Body of pancreas (tissue), 4 donors: ENCODE measurements around the gene PDAP1. TPM values are rescaled to one million over a fixed set of nuclear protein-coding genes. Genes with fewer than 3 reads are reported as not detected.

Experiments used
- ATAC-seq: fragments of 150-250 bp; one replicate; pipeline ENCODE4 v1.9.1; 2016
- DNase-seq, 4 donors: peaks; one replicate each; pipeline ENCODE4 v3.0.0-alpha.2; 2019
- H3K27ac ChIP-seq, 4 donors: fragments of 200-600 bp; sonication (generic); 1 replicate in 3 of 4; 2 replicates in 1 of 4; pipeline versions ENCODE4 v1.5.1 to v1.6.1; 2016 to 2019; ENCODE audit warnings: mild to moderate bottlenecking in 1 of 4, mixed read lengths in 1 of 4, moderate library complexity in 1 of 4
- H3K27me3 ChIP-seq, 2 donors: fragments of 200-600 bp; sonication (generic); one replicate each; pipeline ENCODE4 v1.6.0; 2016; ENCODE audit warnings: mild to moderate bottlenecking in 1 of 2
- H3K36me3 ChIP-seq, 2 donors: fragments of 200-600 bp; sonication (generic); replicated peaks in 1 of 2; 2 replicates each; pipeline ENCODE4 v1.5.1; 2016; ENCODE audit warnings: low read depth in 2 of 2; ENCODE audit not compliant: insufficient read depth in 1 of 2
- H3K4me1 ChIP-seq: fragments of 200-600 bp; sonication (generic); one replicate; pipeline ENCODE4 v1.6.0; 2016
- H3K4me3 ChIP-seq, 2 donors: fragments of 200-600 bp; sonication (generic); 1 replicate in 1 of 2; 2 replicates in 1 of 2; pipeline ENCODE4 v1.5.1; 2016 to 2019
- H3K9me3 ChIP-seq, 3 donors: fragments of 200-600 bp; sonication (generic); 1 replicate in 2 of 3; 2 replicates in 1 of 3; pipeline ENCODE4 v1.5.1; 2016
- POLR2A ChIP-seq, 3 donors: fragments of 450-650 bp; IDR thresholded peaks; one replicate each; pipeline ENCODE4 v1.6.1; 2016; ENCODE audit warnings: antibody characterized with exemption in 3 of 3, mild to moderate bottlenecking in 2 of 3
- WGBS, 2 donors: methylation state at CpG; one replicate each; pipeline ENCODE4 v1.1.5; 2017; 5-methylcytosine and 5-hydroxymethylcytosine counted together
- intact Hi-C: fragments of 100-400 bp; cut with DNase I; formaldehyde crosslinking; loops from one replicate; pipeline ENCODE4 v1.15.1; 2023
- total RNA-seq, 2 donors: library from RNA; depleted of rRNA; stranded (reverse); fragments of >200 nt; gene quantifications; one replicate each; pipeline ENCODE4 v1.1.0, GENCODE V29; 2016
- TF ChIP-seq, protein P1 (sequence below), 7 experiments: fragments of 450-650 bp in 4 of 7; fragments of 200-600 bp in 3 of 7; sonication (generic) in 3 of 7; IDR thresholded peaks; one replicate each; pipeline ENCODE4 v1.5.1; 2016 to 2019; ENCODE audit warnings: antibody characterized with exemption in 7 of 7

The PDAP1 gene
- total RNA-seq, 2 donors from 2014 or later = 22.7 to 52.4 TPM

DNA sequence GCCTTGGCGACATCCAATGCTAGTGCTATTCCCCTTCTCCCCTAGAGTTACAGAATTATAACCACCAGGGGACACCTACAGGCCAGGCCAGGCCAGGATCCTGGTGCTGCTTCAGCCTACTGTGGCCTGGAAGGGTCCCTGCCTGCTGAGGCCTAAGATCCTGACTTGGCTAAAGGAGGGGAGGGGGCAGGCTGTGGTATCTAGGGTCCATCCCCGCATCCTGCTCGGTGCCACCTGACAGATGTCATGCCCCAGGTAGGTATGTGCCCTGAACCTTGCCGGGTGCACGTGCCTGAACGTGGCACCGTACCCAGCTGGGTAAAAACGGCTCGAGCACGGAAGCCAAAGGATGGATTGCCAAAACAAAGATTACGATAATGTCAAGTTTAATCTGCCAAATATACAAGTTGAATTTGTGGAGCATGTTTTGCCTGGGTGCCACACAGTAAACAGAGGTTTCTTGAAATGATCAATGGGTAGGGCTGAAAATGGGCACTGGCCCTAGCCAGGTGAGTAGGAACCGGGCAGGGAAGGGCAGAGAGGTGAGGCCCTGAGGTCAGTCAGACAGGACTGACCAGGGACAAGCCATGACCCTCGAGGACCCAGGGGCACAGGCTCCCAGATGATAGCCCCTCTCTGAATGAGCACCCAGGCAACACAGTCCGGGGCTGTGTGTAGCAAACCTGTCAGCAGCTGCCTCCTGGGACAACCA is 12.6 kb downstream of the PDAP1 start:
- H3K4me3 ChIP-seq = no peak overlapping the region
- H3K27me3 ChIP-seq = no peaks in the 10 kb centered on the region
- DNase-seq (no peak), ATAC-seq (no peak)
- intact Hi-C loops = no loop called here
- H3K36me3 ChIP-seq = peaks cover 0 to 21% of the 10 kb centered on the region in 2 donors
- peaks cover 17% of the 10 kb centered on the region for H3K4me1 ChIP-seq
- H3K9me3 ChIP-seq = no peaks in the 10 kb centered on the region
- 51 to 66% methylated on average over 13 to 14 of the region's 14 CpGs for WGBS, 2 donors
- TF ChIP-seq, protein P1, sequence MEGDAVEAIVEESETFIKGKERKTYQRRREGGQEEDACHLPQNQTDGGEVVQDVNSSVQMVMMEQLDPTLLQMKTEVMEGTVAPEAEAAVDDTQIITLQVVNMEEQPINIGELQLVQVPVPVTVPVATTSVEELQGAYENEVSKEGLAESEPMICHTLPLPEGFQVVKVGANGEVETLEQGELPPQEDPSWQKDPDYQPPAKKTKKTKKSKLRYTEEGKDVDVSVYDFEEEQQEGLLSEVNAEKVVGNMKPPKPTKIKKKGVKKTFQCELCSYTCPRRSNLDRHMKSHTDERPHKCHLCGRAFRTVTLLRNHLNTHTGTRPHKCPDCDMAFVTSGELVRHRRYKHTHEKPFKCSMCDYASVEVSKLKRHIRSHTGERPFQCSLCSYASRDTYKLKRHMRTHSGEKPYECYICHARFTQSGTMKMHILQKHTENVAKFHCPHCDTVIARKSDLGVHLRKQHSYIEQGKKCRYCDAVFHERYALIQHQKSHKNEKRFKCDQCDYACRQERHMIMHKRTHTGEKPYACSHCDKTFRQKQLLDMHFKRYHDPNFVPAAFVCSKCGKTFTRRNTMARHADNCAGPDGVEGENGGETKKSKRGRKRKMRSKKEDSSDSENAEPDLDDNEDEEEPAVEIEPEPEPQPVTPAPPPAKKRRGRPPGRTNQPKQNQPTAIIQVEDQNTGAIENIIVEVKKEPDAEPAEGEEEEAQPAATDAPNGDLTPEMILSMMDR (IDR thresholded peaks at IDR 0.05) = no peak
- no peak for TF ChIP-seq POLR2A (IDR thresholded peaks at IDR 0.05)
- no peak overlapping the region for H3K27ac ChIP-seq

DNA sequence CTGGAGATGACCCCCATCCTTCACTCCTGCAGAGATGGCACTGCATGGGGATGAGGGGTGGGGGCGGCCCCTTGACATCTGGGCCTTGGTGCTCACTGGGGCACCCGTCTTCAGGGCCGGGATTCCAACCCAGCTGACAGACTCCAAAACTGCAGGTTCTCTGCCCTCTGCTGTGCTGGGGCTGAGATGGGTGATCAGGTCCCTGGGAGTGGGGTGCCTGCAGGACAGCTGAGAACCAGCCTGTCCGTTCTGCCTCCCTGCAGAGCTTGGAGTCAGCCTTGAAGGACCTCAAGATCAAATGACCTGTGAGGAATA is 14.3 kb downstream of the PDAP1 start:
- H3K27me3 ChIP-seq = no peaks in the 10 kb centered on the region
- DNase-seq = no peak
- peaks cover 17% of the 10 kb centered on the region for H3K4me1 ChIP-seq
- no peak for ATAC-seq
- WGBS, 2 donors = 91 to 100% methylated on average over 1 to 4 of the region's 4 CpGs
- no peak overlapping the region for H3K27ac ChIP-seq
- H3K9me3 ChIP-seq = no peaks in the 10 kb centered on the region
- no peak overlapping the region for H3K4me3 ChIP-seq
- intact Hi-C loops = no loop called here
- peaks cover 0 to 11% of the 10 kb centered on the region in 2 donors for H3K36me3 ChIP-seq
- TF ChIP-seq, protein P1 (IDR thresholded peaks at IDR 0.05) = no peak
- no peak for TF ChIP-seq POLR2A (IDR thresholded peaks at IDR 0.05)

DNA sequence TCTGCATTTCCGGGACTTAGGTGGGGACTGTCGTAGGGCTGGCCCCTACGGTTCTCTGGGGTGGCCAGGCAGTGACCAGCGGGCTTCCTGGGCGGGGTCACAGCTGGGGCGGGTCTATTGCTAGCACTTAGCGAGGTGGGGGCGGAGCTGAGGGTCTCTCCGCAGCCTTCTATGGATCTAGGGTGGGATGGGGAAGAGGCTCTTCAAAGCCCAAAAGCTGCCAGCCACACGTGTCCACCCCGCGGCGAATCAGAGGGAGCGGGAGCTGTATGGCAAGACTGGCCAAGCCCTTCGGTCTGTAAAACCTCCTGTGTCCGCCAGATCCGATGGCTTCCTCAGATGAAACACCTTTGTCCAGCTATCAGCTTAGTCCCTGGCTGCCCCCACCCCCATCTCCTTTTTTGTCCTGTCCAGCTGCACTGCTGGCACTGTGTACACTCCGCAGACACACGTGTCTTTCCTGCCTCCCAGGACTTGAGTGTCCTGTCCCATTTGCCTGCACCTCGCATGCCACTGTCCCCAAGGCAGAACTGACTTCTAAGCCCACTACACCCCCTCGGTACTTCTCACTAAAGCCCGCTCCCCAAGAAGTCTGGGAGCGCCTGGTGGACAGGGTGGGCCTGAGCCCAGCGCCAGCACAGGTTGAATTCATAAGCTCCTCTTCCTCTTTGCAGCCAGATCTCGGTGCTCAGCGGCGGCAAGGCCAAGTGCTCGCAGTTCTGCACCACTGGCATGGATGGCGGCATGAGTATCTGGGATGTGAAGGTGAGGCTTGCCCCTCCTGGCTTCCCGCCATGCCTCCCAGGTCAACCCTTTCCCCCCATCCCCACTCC is 14.8 kb downstream of the PDAP1 start:
- intact Hi-C loops = no loop called here
- H3K4me1 ChIP-seq = peaks cover 17% of the 10 kb centered on the region
- no peaks in the 10 kb centered on the region for H3K27me3 ChIP-seq
- ATAC-seq (peak; percentile 59), DNase-seq (peak in 1 of 4 donors; percentile 55)
- peaks cover 0 to 11% of the 10 kb centered on the region in 2 donors for H3K36me3 ChIP-seq
- TF ChIP-seq, protein P1 (IDR thresholded peaks at IDR 0.05) = no peak
- peak in 1 of 3 donors; percentile 2 for TF ChIP-seq POLR2A (IDR thresholded peaks at IDR 0.05)
- WGBS, 2 donors = 27 to 37% methylated on average over 13 to 30 of the region's 30 CpGs
- H3K4me3 ChIP-seq = peak overlapping the region; percentile 30 to 31
- H3K9me3 ChIP-seq = no peaks in the 10 kb centered on the region
- H3K27ac ChIP-seq = peak overlapping the region; percentile 41 to 84 (median 80)

DNA sequence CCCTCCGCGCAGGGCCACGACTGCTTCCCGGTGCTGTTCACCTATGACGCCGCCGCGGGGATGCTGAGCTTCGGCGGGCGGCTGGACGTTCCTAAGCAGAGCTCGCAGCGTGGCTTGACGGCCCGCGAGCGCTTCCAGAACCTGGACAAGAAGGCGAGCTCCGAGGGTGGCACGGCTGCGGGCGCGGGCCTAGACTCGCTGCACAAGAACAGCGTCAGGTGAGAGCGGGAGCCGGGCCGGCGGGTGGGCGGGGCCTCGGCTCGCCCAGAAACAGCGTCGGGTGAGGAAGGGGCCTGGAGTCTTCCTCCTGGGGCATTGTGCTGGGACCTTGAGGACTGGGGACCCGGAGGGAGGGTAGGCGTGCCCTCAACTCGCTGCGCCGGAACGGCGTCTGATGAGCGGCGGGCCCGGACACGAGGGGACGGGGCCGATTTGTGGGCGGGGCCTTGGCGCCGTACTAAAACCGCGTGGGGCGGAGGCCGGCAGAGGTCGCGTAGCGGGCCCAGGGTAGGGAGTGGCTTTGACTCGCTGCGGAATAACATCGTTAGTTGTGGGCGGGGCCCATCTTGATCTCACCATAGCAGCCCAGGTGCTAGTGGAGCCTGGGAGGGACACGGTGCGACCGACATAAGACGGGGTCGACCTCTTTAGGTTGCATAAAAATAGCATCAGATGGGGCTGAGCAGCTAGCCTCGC is 15.6 kb downstream of the PDAP1 start:
- Histone ChIP-seq H3K36me3 (peaks cover 0 to 13% of the 10 kb centered on the region in 2 donors), H3K27ac (peak overlapping the region; percentile 41 to 84 (median 80)), H3K27me3 (no peaks in the 10 kb centered on the region), H3K9me3 (no peaks in the 10 kb centered on the region), H3K4me1 (peaks cover 17% of the 10 kb centered on the region), H3K4me3 (peak overlapping the region; percentile 30 to 31)
- intact Hi-C loops = no loop called here
- 3 to 8% methylated on average over 17 to 68 of the region's 68 CpGs for WGBS, 2 donors
- ATAC-seq = peak; percentile 92
- DNase-seq = peak; percentile 87 to 92 (median 89)
- peak in 2 of 3 donors; percentile 59 to 63 for TF ChIP-seq POLR2A (IDR thresholded peaks at IDR 0.05)
- TF ChIP-seq, protein P1 (IDR thresholded peaks at IDR 0.05) = peak in 3 of 7 experiments; percentile 1 to 6 (median 5)
